ENCODE measurements around the gene DCN.

Gene DCN

DNA sequence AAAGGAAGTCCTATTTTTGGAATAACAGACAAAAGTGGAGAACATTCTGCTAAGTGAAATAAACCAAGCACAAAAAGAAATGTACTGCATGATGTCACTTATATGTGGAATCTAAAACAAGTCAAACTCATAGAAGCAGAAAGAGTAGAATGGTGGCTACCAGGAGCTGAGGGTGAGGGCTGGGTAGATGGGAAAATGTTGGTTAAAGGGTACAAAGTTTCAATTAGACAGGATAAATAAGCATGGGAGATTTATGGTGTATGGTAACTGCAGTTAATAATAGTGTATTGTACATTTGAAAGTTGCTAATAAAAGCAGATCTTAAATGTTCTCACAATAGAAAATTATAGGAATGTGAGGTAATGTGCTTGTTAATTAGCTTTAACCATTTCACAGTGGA lies 84.2 kb downstream of the DCN start:
- no peak for DNase-seq

- DNase-seq: no peak
These were observed 87.7 kb downstream of the DCN start for GRCh38 chr12:91094957-91095356.

DNA sequence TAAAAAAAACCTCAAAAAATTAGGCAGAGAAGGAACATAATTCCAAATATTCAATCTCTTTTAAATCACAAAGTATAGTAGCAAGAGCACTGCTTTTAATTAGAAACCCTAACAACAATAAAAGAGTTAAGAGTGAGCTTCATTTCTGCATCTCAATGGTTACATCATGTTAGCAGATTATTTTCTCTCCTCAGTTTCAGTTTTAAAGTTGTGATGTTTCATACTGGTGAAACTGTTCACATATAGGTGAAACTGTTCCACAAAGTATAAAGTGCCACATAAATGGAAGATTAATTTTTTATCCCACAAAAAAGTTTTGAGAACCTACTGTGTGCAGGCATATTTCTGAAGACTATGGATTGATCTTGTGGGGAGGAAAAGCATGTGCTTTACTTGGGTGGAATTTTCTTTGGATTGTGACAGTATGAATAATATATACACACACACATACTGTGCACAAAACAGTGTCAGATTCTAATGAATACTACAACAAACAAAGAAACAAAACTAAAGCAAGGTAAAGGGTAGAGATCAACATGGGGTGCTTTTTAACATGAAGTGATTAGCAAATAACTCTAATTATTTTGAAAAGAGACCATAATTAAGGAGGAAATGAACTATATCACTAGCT lies 88.5 kb downstream of the DCN start:
- no peak for DNase-seq

DNA sequence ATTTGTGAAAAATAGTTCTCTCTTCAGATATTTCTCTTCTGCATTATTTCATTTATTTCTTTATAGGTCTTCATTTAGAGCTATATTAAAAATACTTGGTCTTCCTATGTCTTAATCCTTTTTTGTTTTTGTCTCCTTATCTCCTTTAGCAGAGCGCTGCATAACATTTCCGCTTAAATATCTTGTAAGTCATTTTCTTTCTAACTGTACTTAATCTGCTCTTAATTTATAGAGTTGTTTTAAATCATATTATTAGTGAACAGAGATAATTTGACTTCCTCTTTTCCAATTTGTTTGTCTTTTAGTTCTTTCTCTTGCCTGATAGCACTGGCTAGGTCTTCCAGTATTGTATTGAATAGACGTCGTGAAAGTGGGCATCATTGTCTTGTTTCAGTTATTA lies 89.3 kb downstream of the DCN start:
- DNase-seq: no peak

DNA sequence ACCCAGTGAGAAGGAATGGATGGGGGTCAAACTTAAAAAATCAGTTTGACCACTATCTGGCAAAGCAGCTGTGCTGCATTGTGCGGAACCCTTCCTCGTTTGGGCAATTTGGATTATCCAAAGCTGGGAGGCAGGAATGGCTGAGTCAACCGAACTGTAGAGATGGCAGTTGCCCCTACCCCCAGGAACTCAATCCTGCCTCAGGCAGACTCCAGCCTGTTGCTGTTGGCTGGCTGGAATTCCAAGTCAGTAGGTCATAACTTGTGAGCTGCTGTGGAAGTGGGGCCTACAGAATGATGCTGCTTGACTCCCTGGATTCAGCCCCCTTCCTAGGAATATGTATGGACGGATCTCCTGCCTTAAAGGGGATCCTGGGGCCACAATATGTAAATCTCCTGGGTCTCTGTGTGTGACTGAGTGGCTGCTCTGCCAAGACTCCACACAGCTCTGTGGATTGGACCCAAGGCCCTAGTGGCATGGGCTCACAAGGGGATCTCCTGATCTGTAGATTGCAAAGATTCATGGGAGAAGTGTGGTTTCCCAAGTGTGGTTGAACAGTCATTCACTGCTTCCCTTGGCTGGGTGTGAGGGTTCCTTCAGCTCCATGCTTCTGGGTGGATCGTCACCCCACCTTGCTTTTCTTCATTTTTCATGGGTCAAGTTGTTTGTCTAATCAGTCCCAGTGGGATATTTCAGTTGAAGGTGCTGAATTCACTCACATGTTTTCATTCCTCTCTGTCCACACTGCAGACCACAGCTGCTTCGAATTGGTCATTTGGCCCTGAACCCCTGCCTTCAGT lies 90.5 kb downstream of the DCN start:
- DNase-seq: no peak
